SHP77 treated with DMSO at 0.1 percent for 48 hours (cell line): Measurements from ENCODE around the gene UBE2Q1.
A peak's percentile ranks its signal among the peaks of the same experiment; 100 is the strongest.

ENCODE experiments used
- DNase-seq: peaks from one replicate; lab custom pipeline; 2025; lab: John Stamatoyannopoulos, UW

The UBE2Q1 gene

DNA sequence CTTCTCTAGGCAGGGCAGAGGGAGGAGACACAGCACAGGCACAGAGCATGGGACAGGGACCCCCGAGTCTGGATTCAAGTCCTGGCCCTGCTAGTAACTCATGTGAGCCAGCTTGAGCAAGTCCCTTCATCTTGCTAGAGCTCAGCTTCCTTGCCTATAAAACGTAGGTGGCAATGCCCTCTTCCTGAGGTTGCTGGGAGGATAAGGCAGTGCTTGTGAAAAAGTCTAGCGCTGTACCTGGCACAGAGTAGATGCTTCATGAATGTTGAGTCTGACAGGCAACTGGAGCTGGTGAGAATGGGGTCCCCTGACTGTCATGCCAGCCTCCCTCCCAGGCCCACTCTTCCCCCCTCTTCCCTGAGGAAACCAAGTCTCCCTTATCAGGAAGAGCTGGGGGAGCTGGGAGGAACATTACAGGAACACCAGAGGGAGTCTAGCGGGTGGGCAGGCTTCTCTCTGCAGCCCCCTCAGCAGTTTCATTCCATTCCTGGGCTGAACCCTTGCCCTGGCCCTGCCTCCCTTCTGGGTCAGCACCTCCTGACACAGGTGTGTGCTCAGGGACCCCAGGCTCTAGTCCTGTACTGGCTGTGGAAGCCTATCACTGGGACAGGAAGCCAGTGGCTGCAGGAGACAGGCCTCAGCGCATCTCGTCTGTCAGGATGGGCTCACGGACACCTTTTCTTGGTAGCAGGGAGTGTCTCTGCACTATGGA, 19.0 kb upstream of the UBE2Q1 start:
- no peak for DNase-seq

DNA sequence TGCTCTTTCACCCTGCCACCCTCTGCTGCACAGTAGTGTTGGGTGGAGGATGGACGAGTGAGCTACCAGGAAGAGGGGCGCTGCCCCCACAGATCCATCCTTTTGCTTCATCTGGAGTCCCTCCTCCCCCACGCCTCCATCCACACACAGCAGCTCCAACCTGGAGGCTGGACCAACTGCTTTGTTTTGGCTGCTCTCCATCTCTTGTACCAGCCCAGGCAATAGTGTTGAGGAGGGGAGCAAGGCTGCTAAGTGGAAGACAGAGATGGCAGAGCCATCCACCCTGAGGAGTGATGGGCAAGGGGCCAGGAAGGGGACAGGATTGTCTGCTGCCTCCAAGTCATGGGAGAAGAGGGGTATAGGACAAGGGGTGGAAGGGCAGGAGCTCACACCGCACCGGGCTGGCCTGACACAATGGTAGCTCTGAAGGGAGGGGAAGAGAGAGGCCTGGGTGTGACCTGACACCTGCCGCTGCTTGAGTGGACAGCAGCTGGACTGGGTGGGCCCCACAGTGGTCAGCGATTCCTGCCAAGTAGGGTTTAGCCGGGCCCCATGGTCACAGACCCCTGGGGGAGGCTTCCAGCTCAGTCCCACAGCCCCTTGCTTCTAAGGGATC, 17.6 kb upstream of the UBE2Q1 start:
- no peak for DNase-seq

DNA sequence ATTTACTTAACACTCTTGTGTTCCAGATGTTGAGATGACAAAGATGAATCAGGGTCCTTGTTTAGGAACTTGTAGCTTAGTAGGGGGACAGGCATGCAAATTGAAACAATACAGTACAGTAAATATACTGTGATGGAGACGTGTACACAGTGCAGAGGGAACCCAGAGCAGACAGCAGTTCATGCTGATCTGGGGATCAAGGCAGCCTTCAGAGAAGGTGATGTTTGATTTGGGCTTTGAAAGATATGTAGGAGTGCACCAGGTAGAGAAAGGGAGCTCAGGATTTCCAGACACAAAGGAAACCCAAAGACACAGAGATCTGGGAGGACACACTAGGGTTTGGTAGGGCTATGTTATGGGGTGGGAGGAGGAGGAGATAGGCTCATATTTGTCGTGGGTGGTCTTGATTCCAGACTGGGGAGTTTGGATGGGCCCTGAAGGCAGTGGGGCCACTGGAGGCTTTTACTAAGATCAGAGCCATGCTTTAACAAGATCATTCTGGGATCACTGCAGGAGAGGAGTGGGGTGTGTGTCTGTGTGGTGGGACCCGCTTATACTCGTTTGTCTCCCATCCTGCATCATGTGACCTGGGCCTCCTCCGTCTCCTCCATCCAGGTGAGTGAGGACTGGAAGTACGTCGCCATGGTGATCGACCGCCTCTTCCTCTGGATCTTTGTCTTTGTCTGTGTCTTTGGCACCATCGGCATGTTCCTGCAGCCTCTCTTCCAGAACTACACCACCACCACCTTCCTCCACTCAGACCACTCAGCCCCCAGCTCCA, 16.9 kb upstream of the UBE2Q1 start:
- DNase-seq: no peak

DNA sequence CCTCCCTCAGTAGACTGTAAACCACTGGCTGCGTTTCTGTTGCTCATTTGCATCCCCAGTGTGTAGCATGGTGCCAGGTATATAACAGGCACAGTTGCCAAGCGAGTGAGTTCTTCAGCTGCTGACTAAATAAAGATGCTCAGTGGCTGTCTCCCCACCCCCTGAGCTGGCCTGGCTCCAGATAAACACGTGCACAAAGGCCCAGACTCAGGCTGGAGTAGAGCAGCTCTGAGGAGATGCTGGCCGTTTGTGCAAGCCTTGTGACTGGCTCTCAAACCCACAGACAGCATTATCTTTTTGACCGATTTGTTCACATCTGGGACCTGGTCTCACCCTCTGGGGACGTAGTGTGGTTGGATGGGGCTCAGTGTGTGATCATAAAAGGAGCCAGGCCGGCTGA, 16.3 kb upstream of the UBE2Q1 start:
- DNase-seq: peak; percentile 26

DNA sequence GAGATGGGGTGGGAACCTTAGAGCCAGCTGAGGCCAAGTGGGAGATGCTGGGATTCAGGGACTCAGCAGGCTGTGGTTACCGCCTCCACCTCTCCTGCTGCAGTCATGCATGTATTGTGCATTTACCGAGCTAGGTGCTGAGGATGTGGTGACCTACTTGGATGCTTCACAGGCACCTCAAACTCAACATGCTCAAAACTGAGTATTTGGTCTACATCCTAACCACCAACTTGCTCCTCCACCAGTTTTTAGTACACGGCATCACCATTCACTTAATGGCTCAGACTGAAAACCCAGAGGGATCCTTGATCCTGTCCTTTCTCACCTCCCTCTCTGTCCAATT, 14.7 kb upstream of the UBE2Q1 start:
- DNase-seq: no peak

DNA sequence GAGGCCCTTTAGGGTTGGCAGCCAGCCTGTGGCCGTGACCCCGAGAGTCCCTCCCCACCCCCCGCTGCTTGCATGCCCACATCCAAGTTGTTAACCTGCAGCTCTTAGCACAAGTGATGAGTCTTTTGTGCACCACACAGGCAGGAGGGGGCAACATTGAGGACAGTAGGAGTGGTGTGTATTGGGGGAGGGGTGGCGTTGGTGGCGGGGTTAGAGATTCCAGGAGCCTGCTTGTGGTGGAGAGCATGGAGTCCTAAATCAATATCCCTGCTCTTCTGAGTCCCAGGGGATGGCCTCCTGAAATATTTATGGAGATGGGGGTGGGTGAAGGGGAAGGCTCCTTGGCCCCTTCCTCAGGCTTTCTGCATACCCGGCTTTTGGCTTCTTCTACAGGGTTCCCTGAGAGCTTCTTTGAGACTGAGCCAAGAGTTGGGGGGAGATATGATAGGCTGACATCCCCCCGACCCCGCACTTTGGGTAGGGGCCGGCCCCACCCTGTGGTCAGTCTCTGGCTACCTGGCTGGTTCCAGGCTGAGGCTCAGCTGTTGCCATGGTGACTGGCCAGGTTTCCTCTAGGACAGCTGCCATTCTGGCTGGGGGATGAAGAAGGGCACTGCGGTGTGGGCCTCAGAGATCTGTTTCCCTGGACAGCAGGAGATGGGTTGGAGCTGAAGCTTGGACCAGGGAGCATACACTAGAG, 14.2 kb upstream of the UBE2Q1 start:
- DNase-seq: no peak

DNA sequence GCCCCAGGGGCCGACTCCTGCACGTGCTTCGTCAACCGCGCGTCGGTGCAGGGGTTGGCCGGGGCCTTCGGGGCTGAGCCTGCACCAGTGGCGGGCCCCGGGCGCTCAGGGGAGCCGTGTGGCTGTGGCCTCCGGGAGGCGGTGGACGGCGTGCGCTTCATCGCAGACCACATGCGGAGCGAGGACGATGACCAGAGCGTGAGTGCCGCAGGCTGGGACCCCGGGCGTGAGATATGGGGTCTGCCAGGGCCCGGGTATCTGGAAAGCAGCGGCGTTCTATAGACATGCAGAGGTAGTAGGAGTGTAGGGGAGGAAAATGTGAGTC, 13.5 kb upstream of the UBE2Q1 start:
- no peak for DNase-seq

DNA sequence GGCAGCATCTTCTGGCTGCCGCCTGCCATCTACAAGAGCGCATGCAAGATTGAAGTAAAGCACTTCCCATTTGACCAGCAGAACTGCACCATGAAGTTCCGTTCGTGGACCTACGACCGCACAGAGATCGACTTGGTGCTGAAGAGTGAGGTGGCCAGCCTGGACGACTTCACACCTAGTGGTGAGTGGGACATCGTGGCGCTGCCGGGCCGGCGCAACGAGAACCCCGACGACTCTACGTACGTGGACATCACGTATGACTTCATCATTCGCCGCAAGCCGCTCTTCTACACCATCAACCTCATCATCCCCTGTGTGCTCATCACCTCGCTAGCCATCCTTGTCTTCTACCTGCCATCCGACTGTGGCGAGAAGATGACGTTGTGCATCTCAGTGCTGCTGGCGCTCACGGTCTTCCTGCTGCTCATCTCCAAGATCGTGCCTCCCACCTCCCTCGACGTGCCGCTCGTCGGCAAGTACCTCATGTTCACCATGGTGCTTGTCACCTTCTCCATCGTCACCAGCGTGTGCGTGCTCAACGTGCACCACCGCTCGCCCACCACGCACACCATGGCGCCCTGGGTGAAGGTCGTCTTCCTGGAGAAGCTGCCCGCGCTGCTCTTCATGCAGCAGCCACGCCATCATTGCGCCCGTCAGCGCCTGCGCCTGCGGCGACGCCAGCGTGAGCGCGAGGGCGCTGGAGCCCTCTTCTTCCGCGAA, 12.9 kb upstream of the UBE2Q1 start:
- DNase-seq: no peak

DNA sequence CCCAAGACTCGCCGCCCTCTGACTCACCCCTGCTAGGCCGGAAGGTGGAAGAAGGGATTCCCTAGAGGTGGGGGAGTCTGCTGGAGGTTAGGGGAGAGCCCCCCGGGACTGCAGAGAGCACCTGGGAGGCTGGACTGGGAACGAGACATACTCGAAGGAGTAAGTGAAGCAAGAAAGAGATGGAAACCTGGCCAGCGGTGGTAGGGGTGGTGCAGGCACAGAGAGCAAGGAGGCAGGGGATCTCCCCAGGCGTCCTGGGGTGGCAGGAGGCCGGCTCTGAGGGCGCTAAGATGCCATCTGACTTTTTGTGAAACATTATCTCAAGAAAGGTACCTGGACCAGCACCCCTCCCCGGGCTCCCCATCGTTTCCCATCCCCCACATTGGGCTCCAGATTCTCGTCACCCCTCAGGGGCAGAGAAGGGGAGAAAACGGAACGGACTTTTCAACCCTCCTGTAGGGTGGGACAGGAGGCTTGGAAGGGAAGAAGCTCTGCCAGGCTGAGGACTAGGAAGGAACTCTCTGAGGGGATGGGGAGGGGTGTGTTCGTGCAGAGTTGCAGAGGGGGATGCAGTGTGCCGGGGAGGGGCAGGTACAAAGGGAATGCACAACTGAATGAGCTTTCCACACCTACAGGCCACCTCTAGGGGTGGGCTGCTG, 9.8 kb upstream of the UBE2Q1 start:
- no peak for DNase-seq

DNA sequence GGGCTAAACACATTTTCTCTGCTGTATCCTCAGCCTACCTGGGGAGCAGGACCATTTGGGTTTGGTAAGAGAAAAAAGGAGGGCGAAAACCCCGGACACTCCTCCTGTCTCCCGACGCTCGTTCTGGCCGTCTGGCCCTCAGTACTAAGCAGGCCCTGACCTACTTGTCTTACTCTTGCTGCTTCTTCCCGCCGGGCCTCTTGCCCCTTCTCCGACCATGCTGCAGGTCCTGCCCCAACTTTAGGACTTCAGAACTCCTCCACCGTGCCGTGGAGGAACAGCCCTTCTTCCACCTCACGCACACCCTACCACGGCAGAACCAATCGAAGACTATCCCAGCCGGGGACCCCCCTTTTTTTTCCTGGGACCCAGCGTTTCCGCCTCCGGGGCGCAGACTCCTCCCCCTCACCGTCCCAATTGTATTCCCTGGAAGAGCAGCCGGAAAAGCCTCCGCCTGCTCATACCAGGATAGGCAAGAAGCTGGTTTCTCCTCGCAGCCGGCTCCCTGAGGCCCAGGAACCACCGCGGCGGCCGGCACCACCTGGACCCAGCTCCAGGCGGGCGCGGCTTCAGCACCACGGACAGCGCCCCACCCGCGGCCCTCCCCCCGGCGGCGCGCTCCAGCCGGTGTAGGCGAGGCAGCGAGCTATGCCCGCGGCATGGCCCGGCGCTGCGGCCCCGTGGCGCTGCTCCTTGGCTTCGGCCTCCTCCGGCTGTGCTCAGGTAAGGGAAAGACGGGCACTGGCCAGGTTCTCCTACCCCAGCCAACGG, 9.1 kb upstream of the UBE2Q1 start, which contains the start of gene CHRNB2:
Gene CHRNB2, plus strand, starts transcription at position 393 of the 771 bp plus-strand sequence. Its CDS starts 267 bp downstream, at position 660.
- DNase-seq: peak; percentile 89

DNA sequence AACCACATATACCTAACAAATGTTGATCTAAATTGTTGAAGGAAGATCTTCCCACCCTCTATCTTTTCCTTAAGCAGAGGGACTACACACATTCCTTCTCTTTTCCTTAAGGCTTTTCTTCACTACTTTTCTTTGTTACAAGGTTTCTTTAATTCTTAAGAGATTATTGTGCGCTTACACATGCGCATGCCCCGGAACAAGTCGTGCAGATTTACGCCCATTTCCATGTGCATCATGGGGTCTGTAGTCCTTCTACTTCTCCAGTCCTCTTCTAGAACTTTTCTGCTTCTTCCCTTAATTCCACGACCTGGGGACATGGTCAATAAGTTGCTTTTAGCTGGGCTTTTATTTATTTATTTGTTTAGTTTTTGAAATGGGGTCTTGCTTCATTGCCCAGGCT, 7.4 kb upstream of the UBE2Q1 start:
- no peak for DNase-seq

DNA sequence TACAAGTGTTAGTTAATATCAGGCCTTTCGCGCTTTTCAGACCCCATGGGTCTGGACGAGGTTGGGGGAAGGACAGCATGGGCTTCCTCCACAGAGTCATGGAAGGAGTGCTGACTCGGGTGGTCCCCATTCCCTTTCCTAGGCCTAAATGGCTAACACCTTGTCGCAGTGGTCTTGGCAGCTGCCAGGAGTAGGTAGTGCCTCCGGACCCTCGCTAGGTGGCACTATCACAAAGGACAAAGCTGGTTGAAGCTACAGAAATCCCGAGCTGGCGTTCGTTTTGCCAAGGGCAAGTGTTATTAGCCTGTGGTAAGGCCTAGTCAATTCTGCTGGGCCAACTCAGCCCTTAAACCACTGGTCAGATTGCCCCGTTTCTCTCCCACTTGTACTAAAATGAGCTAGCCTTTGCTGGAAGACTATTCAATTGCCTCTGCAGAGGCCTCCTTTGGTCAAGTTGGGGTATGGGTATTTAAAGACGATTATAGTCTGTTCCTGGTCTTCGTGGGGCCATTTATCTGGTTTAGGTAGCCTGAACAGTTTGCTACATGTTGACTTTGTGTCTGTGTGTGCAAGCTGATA, 1.1 kb upstream of the UBE2Q1 start:
- peak; percentile 98 for DNase-seq

DNA sequence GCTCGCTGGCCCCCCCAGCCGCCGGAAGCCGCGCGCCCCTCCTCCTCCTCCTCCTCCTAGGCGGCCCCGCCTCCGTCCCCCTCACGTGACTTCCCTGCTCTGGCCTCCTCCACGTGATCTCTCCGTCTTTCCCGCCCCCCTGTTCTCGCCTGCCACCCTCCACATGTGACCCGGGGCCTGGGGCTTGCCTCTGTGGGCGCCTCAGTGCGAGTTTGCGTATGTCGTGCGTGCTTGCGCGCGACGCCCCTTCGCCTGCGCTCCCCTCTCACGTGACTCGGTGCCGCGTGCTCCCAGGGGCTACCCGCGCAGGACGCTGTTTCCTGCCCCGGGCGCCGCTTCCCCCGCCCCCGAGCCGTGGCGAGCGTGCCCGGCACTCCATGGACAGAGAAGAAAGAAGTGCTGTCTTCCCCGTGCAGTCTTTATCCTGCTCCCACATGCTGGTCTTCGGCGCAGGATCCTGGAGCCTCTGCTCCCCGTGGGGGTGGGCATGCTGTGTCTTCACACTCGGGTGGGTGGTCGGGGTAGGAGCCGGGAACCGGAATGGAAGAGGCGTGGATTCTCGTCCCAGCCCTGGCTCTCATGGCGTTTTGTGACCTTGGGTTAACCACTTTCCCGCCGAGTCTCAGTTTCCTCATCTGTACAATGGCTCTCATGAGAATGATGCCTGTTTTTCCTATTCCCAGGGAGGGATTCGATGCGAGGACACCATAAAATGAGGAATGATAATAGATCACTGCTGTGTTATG, 431 bp upstream of the UBE2Q1 start:
- peak; percentile 99 for DNase-seq

DNA sequence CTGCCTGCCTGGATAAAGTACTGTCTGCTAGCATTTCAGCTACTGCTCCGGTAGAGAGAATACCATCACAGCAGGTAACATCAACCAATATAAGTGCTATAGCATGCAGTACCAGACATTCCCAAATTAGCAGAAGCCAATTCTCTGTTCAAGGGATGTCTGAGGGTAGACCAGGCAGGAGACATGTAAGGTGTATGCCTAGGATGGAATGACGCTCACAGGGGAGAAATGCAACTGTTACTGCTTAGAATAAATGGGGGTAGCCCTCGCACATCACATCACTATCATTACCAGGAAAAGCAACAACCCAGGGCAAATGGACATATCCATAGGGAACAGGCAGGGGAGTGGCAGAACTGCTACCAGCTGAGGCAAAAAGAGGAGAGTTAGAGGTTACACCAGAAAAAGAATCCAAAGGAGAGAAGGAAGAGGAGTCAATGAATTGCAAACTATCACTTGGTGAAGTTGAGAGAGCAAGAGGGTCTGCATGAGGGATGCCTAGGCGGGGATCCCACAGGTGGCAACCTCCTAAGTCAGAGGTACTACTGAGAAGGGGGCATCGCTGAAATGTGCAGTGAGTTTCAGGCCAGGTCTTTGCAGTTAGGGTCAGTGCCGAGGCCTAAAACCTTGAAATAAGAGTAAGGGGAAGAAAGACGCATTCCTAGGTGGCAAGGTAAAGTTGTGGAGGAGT, 1.1 kb downstream of the UBE2Q1 start:
- no peak for DNase-seq

DNA sequence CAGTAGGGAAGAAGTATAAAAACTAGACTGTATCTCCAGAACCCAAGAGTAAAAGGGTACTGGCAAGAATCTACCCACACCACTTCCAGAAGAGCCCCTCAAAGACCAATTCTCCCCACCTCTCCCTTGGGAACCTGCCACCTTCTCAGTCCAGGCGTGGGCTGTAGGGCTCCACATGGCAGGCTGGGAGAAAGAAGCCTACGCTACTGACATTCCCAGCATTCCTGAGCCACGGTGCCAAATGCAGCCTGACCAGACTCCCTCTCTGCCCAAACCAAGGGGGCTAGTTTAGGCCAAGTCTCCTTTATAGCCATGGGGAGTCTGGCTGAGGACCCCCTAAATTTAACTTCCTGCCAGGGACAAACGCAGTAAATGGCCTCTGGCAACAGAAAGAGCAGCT, 2.0 kb downstream of the UBE2Q1 start:
- DNase-seq: no peak

DNA sequence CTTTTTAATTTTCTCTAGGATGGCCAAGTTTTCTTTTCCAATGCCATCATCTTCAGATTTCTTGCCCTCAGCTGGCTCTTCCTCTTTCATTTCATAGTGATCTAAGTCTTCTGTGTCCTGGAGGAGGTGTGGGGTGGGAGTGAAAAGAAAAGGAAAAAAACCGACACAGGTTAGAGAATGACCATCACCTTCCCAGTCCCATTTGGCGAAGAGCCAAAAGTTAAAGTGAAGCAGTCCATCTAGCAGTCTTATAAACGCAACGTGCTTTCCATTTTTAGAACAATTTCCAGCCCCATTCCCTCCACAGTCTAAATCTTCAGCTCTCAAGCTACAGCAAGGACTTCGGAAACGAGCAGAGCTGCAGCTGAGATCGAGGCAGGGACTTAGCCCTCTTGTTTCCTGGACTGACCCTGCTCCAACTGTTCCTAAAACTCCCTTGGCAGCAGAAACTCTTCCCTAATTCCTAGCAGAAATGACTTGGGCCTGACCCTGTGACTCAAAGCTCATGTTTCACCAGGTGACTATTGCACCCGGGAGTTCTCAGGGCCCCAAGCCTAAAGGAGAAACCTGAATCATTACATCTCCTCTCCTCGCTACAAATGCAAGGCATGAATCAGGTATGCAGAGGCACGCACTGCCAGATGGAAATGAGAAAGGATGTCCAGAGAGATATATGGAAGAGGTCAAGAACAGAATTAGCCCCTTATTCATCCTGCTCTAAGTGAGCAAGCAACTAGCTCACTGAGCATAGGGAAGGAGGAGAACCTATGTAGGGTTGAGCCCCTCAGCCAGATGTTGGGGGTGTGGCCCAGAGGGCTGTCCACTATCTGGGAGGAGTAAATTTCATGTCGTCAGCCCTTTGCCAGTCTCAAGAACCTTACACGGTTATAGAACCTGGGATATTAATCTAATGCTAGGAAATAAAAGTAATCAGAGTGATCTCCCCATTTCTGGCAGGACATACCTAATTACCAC, 5.1 kb downstream of the UBE2Q1 start:
- no peak for DNase-seq

DNA sequence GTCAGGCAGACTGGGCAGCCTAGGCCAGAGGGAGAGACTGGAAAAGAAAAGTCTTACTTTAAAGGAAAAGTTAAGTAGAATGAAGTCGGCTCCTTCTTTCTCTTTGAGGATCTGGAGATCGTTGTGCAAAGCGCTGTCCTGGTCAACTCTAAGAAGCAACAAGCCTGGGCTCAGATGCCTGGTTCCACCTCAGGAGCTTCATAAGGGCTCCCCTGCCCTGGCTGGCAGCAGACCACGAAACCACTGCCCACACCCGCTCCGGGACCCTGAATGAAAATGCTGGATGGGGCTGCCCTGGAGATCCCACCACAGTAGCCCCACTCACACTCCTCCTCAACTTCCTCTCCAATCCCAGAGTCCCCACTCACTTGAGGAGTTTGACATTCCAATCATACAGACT, 6.4 kb downstream of the UBE2Q1 start:
- DNase-seq: no peak

DNA sequence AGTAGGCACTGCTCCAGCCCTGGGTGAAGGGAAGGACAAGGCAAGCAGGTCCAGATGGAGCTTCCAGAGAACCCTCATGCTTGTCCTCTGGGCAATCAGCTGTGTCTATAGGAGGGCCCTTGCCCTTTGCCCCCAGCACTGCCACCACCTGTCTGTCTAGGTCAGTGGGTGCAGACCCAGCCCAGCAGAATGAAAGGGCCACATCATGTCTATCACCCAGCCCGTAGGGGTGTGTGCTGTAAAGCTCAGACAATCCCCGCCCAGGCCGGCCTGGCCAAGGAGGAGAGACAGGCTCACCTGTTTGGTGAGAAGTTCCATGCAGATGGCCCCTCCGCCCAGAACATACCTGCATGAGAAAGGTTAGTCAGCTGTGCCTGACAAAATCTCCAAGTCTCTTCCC, 7.0 kb downstream of the UBE2Q1 start:
- no peak for DNase-seq
